DMS153 (cell line): ENCODE data around the gene EDC3.
"Not testable (repeated sequence)": the region's sequence is repeated elsewhere in the genome, so short reads cannot be mapped to it uniquely, and the experiment has no call there.

Experiments used
- DNase-seq: peaks from one replicate; lab custom pipeline; 2025; lab: John Stamatoyannopoulos, UW

The EDC3 gene

GRCh38 chr15:74709892-74710291, 14.1 kb upstream of the EDC3 start:
- no peak for DNase-seq

DNA sequence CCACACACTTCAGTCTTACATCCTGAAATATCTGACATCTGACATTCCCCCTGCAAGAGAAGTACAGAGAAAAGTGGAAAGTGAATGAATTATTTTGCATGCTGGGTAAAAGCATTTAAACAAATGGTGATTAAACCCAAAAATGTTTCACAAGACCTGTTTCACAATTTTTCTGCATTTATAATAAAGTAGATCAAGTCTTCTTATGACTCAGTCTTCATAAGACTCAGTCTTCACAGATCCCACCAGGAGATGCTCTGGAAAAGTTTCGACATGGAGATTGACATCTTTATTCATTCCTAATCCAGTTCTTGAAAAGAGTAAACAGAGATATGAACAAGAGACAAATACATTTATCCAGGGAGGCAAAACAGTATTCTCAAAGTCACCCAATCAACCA, 13.2 kb upstream of the EDC3 start:
- DNase-seq, result no peak

GRCh38 chr15:74696808-74697207, 984 bp upstream of the EDC3 start:
- DNase-seq, result no peak

DNA sequence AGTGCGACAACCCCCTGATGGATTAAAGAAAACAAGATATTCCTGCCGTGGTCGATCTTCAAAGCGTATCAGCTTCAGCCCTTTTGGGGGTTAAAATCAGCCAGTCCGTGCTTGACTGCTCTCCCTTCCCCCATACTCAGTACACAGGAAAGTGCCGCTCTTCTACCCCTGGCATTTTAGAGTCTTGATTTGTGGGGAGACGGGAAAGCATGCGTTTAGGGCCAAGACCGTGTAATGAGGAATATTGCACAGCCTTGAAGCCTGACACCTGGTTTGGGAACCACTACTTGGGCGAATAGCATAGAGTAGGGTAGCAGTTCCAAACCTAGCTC, 540 bp upstream of the EDC3 start:
- DNase-seq, result no peak

DNA sequence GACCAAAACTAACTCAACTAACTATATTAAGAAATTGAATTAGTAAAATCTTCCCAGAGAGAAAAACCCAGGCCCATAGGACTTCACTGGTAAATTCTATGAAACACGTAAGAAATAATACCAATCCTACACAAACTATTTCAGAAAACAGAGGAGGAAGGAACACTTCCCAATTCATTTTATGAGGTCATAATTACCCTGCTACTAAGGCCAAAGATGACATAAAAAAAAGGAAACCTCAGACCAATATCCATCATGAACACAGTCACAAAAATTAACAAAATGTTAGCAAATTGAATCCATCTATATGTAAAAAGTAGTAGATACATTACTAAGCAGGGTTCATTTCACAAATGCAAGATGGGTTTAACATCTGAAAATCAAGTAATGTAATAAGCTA, 3.5 kb downstream of the EDC3 start:
- no peak for DNase-seq

DNA sequence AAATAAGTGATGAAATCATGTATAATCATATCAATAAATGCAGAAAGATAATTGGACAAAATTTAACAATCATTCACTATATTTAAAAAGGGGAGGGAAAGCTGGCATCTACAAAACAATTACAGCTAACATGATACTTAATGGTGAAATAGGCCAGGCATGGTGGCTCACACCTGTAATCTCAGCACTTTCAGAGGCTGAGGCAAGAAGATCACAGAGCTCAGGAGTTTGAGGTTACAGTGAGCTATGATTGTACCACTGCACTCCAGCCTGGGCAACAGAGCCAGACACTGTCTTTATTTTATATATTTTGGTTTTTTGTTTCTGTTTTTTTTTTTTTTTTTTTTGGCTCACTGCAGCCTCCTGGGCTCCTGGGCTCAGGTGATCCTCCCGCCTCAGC, 12.1 kb downstream of the EDC3 start:
- no peak for DNase-seq

DNA sequence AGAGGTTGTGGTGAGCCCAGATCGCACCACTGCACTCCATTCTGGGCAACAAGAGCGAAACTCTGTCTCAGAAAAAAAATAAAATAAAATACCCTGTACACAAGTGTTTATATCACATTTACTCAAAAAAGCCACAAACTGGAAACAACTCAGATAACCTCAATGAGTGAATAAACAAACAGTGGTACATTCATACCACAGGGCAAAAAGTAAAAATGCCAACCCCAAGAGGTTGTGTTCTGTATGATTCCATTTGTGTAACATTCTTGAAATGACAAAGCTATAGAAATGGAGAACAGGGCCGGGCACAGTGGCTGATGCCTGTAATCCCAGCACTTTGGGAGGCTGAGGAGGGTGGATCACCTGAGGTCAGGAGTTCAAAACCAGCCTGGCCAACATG, 12.9 kb downstream of the EDC3 start:
- no peak for DNase-seq

DNA sequence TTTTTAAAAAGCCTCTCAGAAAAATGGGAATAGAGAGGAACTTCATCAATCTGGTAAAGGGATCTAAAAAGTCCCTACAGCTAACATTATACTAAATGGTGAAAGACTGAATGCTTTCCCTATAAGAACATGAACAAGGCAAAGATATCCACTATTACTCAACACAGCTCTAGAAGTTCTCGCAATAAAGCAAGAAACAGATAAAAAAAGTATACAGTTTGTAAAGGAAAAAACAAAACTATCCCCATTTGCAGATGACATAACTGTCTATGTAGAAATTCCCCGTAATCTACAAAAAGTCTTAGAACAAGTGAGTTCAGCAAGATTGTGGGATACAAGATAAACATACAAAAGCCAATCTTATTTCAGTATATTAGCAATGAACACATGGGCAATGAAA, 15.4 kb downstream of the EDC3 start:
- no peak for DNase-seq

DNA sequence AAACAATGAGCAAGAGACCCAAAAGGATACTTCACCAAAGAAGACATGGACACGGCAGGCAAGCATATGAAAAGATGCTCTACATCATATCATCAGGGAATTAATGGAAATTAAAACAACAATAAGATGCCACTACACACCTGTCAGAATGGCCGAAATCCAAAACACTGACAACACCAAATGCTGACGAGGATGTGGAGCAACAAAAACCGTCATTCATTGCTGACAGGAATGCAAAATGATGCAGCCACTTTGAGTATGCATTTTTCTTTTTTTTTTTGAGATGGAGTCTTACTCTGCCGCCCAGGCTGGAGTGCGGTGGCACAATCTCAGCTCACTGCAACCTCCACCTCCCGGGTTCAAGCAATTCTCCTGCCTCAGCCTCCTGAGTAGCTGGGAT, 19.0 kb downstream of the EDC3 start:
- DNase-seq, result no peak

GRCh38 chr15:74674161-74674560, 21.7 kb downstream of the EDC3 start:
- no peak for DNase-seq

DNA sequence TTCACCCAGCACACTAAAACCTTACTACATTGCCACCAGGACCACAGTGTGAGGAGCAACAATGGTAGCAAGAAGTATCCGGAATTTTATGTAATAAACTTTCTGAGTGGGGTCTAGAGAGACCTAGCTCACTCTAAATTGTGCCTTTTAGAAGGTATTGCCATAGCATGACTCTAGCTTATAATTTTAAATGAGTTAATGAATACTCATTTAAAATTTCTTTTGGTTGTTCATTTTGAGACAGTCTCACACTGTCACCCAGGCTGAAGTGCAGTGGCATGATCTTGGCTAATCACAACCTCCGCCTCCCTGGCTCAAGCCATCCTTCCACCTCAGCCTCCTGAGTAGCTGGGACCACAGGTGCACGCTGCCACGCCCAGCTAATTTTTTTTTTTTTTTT, 26.2 kb downstream of the EDC3 start:
- no peak for DNase-seq

- no peak for DNase-seq
Measured at GRCh38 chr15:74667975-74668374, 27.8 kb downstream of the EDC3 start.

DNA sequence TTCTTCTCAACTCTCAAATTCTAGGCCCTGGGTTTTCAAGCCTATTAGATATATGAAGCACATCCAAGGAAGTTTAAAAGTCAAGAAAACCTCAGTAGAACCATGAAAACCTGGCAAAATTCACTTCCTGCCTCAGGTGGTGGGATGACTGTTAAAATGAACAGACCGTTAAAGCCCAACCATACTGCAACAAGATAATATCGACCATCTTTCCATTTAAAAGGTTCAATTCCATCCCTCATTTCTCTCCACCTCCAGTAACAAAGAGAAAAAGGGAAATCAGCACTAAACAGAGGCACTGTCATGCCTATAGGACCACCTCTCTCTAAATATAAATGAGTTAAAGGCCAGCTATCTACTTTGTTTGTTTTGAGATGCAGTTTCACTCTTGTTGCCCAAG, 31.2 kb downstream of the EDC3 start:
- no peak for DNase-seq

- DNase-seq, result no peak
Measured at GRCh38 chr15:74664028-74664616, 31.7 kb downstream of the EDC3 start.

GRCh38 chr15:74663303-74664027, 32.4 kb downstream of the EDC3 start:
- DNase-seq, result no peak

- no peak for DNase-seq
Measured at GRCh38 chr15:74662064-74662860, 33.6 kb downstream of the EDC3 start.

GRCh38 chr15:74661280-74661679, 34.5 kb downstream of the EDC3 start:
- DNase-seq, result not testable (repeated sequence)

DNA sequence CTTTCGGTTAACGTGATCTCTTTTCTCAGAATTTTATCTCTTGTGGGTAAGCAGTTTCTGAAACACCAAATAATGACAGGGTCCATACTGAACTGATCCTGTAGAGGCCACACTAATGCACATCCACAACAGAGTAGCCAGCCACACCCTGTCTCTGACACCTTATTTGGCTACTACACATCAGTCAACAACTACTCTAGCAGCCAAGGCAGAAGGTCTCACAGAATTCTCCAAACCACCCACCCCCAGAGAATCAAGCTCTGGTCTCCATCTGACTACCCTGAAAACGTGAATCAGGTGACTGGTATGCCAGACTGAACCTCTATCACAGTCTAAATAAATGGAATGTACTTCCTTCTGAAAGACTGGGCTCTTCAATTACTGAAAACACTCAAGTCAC, 38.0 kb downstream of the EDC3 start:
- DNase-seq, result no peak

DNA sequence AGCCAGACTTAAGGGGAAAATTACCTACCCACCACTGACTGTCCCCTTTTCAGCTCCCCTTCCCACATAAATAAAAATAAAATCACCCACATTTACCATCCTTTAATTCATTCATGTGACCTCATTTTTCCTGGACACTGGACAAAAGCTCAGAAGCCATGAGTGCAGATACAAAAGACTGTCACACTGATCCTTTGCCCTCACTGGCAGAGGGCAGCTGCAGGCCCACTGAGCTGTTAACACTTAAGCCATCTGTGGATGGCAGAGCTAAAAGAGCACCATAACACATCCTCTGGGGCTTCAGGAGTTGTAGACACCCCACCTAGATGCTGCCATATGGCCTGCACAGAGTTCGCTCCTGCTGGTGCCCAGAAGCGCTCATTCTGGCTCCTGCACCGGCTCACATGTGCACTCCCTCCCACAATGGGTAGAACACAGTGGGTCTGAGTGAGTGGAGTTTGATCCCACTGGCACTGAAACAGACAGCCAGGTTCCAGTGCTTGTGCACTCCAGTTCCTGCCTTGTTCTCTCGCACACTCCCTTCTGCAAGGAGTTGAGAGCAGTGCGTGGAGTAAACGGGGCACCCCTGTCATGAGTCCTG, 38.8 kb downstream of the EDC3 start:
- no peak for DNase-seq

DNA sequence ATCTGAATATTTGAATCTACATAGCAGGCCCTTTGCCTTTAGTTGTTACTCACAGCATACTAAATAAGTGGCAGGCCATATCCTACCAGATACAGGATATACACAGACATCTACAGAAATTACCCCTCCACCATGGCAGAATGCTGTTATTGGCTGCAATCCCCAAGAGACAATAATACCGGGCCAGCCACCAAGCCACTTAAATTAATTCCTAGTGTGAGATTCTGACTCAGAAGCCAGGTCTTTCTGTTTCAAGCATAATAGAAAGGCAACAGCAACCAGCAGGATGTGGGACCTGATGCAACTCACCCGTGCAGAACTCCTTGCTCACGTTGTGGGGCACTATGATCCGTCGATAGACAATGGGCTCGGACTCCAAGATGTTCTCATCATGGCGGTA, 40.4 kb downstream of the EDC3 start:
- peak; percentile 48 for DNase-seq

GRCh38 chr15:74653426-74654102, 42.3 kb downstream of the EDC3 start:
- DNase-seq, result no peak

- DNase-seq, result peak; percentile 88
Measured at GRCh38 chr15:74651242-74651741, 44.5 kb downstream of the EDC3 start.
